Prostate gland (tissue), 2 donors: Measurements from ENCODE around the gene AKNA. TPM values are rescaled to one million over a fixed set of nuclear protein-coding genes. Genes with fewer than 3 reads are reported as not detected.
A peak's percentile ranks its signal among the peaks of the same experiment; 100 is the strongest.

Experiments used
- DNase-seq: peaks from one replicate; pipeline ENCODE4 v3.0.0-alpha.2; 2019; ENCODE audit warnings: low spot score
- H3K27ac ChIP-seq, 2 donors: fragments of 200-600 bp; sonication (generic); 2 replicates each; pipeline ENCODE4 v1.5.1; 2017 to 2019
- H3K27me3 ChIP-seq: fragments of 200-600 bp; sonication (generic); replicated peaks from 2 replicates; pipeline ENCODE4 v1.5.1; 2019; ENCODE audit not compliant: insufficient read depth
- H3K36me3 ChIP-seq, 2 donors: fragments of 200-600 bp; sonication (generic); 1 replicate in 1 of 2; 2 replicates in 1 of 2; pipeline versions ENCODE4 v1.5.1 to v1.8.1; 2017 to 2019
- H3K4me1 ChIP-seq: fragments of 200-600 bp; sonication (generic); replicated peaks from 2 replicates; pipeline ENCODE4 v1.5.1; 2019
- H3K4me3 ChIP-seq, 2 donors: fragments of 200-600 bp; sonication (generic); 2 replicates each; pipeline ENCODE4 v1.5.1; 2017 to 2019
- H3K9me3 ChIP-seq: fragments of 200-600 bp; sonication (generic); 2 replicates; pipeline ENCODE4 v1.5.1; 2017
- CTCF ChIP-seq, 4 experiments: fragments of 200-600 bp in 2 of 4; fragments of 450-650 bp in 2 of 4; sonication (generic) in 2 of 4; IDR thresholded peaks; 1 replicate in 3 of 4; 2 replicates in 1 of 4; pipeline ENCODE4 v1.5.1; 2016 to 2019; ENCODE audit warnings: antibody characterized with exemption in 4 of 4, mild to moderate bottlenecking in 2 of 4, moderate library complexity in 2 of 4
- POLR2A ChIP-seq: fragments of 450-650 bp; IDR thresholded peaks from one replicate; pipeline ENCODE4 v1.6.1; 2016; ENCODE audit warnings: antibody characterized with exemption, mild to moderate bottlenecking
- POLR2AphosphoS5 ChIP-seq: sonication (generic); formaldehyde crosslinking; IDR thresholded peaks from one replicate; pipeline ENCODE4 v1.6.1; 2017; ENCODE audit warnings: antibody characterized with exemption
- WGBS: methylation state at CpG from one replicate; pipeline ENCODE4 v1.1.5; 2018; 5-methylcytosine and 5-hydroxymethylcytosine counted together
- intact Hi-C: fragments of 100-400 bp; cut with DNase I; formaldehyde crosslinking; loops from one replicate; pipeline ENCODE4 v1.14.2; 2022
- total RNA-seq, 2 donors: library from RNA; depleted of rRNA; stranded (reverse); fragments of >200 nt; gene quantifications; one replicate each; pipeline ENCODE4 v1.1.0, GENCODE V29; 2016

The AKNA gene
- total RNA-seq, 2 donors from 2014 or later, result 20.5 to 30.1 TPM

GRCh38 chr9:114366334-114367128 is 21.3 kb downstream of the AKNA start:
- WGBS, result 48% methylated on average over 10 of the region's 10 CpGs
- no peak overlapping the region for H3K4me3 ChIP-seq
- DNase-seq, result no peak

GRCh38 chr9:114365194-114365593 is 22.6 kb downstream of the AKNA start:
- peak overlapping the region in 1 of 2 donors; percentile 32 for H3K27ac ChIP-seq
- 96% methylated on average over 2 of the region's 2 CpGs for WGBS

More at GRCh38 chr9:114366334-114367128, 21.3 kb downstream of the AKNA start:
- no peaks in the 10 kb centered on the region for H3K4me1 ChIP-seq
- TF ChIP-seq CTCF (IDR thresholded peaks at IDR 0.05), result no peak
- TF ChIP-seq POLR2A, result no peak
- no peak for TF ChIP-seq POLR2AphosphoS5
- intact Hi-C loops, result no loop called here
- H3K9me3 ChIP-seq, result no peaks in the 10 kb centered on the region
- H3K27me3 ChIP-seq, result no peaks in the 10 kb centered on the region
- H3K27ac ChIP-seq, result peak overlapping the region in 1 of 2 donors; percentile 3
- no peaks in the 10 kb centered on the region for H3K36me3 ChIP-seq

GRCh38 chr9:114364134-114365041 is 23.4 kb downstream of the AKNA start:
- DNase-seq, result no peak
- Histone ChIP-seq H3K9me3 (no peaks in the 10 kb centered on the region), H3K4me3 (no peak overlapping the region), H3K27me3 (no peaks in the 10 kb centered on the region), H3K4me1 (no peaks in the 10 kb centered on the region), H3K27ac (peak overlapping the region in 1 of 2 donors; percentile 32), H3K36me3 (peaks cover 0 to 15% of the 10 kb centered on the region in 2 donors)
- no peak for TF ChIP-seq CTCF (IDR thresholded peaks at IDR 0.05)
- TF ChIP-seq POLR2AphosphoS5, result peak; percentile 10
- no peak for TF ChIP-seq POLR2A
- WGBS, result 47% methylated on average over 6 of the region's 6 CpGs
- intact Hi-C loops, result no loop called here

More at GRCh38 chr9:114365194-114365593, 22.6 kb downstream of the AKNA start:
- Histone ChIP-seq H3K9me3 (no peaks in the 10 kb centered on the region), H3K27me3 (no peaks in the 10 kb centered on the region), H3K36me3 (peaks cover 0 to 6% of the 10 kb centered on the region in 2 donors), H3K4me1 (no peaks in the 10 kb centered on the region), H3K4me3 (no peak overlapping the region)
- intact Hi-C loops, result no loop called here
- no peak for DNase-seq
- TF ChIP-seq CTCF (IDR thresholded peaks at IDR 0.05) (no peak), POLR2A (no peak), POLR2AphosphoS5 (no peak)

GRCh38 chr9:114363424-114363823 is 24.4 kb downstream of the AKNA start:
- DNase-seq, result no peak
- TF ChIP-seq CTCF (IDR thresholded peaks at IDR 0.05), result no peak
- 44% methylated on average over 2 of the region's 2 CpGs for WGBS
- H3K27ac ChIP-seq, result no peak overlapping the region
- no peaks in the 10 kb centered on the region for H3K4me1 ChIP-seq
- no peak overlapping the region for H3K4me3 ChIP-seq
- intact Hi-C loops, result no loop called here
- H3K36me3 ChIP-seq, result peaks cover 0 to 19% of the 10 kb centered on the region in 2 donors
- no peaks in the 10 kb centered on the region for H3K9me3 ChIP-seq
- H3K27me3 ChIP-seq, result no peaks in the 10 kb centered on the region
